GM18858 (cell line): ENCODE results near the gene IL24.

Experiments
- ATAC-seq: cut with Tn5 transposase; IDR thresholded peaks from one replicate; pipeline ENCODE4 v1.9.1; 2021; ENCODE audit not compliant: unreplicated experiment

Gene IL24

GRCh38 chr1:206878456-206878855 lies 18.8 kb upstream of the IL24 start:
- no peak for ATAC-seq

- no peak for ATAC-seq
These were observed 16.9 kb upstream of the IL24 start for GRCh38 chr1:206880314-206880713.

- no peak for ATAC-seq
These were observed 14.7 kb upstream of the IL24 start for GRCh38 chr1:206882555-206882954.

- no peak for ATAC-seq
These were observed 14.1 kb upstream of the IL24 start for GRCh38 chr1:206883160-206883559.

- ATAC-seq: no peak
These were observed 13.4 kb upstream of the IL24 start for GRCh38 chr1:206883876-206884275.

GRCh38 chr1:206885341-206886060 lies 11.7 kb upstream of the IL24 start:
- no peak for ATAC-seq

GRCh38 chr1:206886831-206887230 lies 10.4 kb upstream of the IL24 start:
- no peak for ATAC-seq

DNA sequence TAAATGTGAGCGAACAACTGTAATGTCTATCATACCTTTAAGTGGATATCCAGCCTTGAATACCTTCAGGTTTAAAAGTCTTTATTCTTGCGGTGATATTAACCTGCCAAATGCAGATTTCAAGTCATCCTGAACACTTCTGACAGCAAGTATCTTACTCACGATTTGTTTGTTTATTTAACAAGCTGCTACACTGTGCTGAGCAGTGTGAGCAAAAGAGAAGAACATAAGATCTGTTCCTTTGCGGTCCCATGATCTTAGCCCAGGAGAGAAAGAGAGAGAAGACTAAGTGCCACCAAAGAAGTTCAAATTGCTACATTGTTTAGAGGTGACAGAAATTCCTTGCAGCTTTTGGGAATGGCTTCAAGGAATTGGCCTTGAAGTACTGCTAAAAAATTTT lies 9.5 kb upstream of the IL24 start:
- no peak for ATAC-seq

DNA sequence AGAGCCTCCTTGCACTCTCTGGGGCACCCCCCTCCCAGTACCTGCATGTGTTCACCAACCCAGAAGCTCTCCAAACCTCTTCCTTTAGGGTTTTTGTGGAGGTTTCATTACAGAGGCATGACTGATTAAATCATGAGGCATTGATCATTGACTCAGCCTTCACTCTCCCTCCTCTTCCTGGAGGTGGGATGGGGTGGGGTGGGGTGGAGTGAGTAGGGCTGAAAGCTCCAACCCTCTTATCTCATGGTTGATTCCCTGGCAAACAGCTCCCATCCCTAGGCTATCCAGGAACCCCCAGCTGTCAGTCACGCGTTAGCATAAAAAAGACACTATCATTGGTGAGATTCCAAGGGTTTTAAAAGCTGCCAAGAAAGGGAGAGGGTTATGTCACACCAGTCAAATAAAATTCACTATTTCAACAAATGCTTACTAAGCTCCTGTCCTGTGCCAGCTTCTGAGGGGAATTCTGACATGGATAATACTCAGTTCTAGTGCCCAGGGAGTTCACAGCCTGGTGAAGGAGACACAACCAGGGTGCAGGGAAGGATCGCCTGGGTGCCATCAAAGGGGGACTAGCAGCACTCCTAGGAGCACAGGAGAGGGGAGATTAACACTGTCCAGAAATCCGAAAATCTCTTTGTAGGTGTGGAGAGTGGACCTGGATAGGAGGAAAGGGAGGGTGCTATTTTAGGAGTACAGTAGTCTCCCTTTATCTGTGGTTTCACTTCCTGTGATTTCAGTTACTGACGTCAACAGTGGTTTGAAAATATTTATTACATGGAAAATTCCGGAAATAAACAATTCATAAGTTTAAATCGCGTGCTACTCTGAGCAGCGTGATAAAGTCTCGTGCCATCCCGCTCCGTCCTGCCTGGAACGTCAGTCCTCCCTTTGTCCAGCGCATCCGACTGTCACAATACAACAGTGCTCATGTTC lies 6.8 kb upstream of the IL24 start:
- ATAC-seq: no peak

- no peak for ATAC-seq
These were observed 5.8 kb upstream of the IL24 start for GRCh38 chr1:206891412-206891811.

DNA sequence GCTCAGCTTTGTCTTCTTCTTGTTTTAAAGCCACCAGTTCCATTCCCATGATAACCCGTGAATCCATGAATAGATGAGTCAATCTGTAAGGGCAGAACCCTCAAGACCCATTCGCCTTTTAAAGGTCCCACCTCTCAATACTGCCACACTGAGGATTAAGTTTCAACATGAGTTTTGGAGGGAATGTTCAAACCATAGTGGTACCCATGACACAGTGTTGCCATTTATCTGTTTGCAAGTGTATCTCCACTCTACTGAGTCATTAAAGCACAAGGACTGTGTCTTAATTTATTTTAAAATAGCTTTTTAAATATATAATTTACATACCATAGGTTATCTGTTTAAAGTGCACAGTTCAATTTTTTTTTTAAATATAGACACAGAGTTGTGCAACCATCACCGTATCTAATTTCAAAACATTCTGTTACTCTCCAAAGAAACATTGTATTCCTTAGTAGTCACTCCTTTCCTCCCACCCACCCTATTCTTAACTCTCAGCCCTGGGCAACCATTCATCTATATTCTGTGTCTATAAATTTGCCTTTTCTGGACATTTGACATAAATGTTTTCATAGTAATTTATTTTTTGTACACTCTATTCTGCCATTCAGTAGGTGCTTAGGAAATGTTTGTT lies 4.8 kb upstream of the IL24 start:
- no peak for ATAC-seq

DNA sequence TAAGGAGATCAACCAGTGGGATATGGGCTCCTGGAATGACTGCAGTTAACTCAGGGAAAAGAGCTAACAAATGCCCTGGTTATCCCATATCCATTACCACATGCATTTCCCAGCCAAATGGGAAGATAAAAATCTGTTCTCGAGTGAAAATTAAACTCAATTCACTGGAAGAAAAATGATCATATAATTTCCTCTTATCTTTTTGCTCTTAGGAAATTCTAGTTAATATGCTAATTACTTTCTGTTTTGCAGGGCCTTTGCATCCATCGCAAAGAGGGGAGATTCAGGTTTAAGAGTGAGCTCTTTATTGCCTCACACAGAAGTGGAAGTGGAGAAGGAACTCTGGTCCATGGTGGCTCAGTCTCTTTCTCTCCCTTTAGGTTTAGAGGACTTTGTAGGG lies 3.9 kb upstream of the IL24 start:
- ATAC-seq: no peak

DNA sequence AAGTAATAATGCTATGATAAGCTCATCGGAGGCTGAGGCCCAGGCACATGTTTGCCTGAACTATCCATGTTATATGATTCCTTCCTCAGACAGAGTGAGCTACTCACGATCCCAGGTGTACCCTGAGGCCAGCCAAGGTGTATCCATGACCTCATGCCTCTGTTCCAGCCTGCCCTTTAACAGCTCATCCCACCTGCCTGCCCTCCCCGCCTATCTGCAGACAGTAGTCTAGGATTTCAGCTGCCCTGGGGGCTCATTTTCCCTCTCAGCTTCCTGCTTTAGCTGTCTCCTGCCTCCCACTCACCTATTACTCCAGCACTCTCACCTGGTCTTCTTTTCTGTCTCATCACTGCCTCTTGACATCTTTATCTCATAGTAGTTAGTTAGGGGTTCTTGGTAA lies 1.9 kb upstream of the IL24 start:
- no peak for ATAC-seq

DNA sequence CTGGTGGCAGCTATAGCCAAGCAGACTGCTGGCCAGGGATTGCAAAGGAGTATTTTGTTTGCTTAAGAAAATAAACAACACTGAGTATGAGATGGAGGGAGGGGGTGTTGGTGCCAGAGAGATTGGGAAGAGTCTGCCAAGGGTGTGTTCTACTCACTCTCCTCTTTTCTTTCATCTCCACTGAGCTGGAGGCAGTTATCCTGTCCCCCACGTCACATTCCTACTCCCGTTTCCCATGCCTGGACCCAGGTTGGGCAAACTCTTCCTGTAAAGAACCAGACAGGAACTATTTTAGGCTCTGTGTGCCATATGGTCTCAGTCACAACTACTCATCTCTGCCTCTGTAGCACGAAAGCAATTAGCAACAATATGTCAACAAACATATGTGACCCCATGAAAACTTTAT lies 1.4 kb upstream of the IL24 start:
- no peak for ATAC-seq

DNA sequence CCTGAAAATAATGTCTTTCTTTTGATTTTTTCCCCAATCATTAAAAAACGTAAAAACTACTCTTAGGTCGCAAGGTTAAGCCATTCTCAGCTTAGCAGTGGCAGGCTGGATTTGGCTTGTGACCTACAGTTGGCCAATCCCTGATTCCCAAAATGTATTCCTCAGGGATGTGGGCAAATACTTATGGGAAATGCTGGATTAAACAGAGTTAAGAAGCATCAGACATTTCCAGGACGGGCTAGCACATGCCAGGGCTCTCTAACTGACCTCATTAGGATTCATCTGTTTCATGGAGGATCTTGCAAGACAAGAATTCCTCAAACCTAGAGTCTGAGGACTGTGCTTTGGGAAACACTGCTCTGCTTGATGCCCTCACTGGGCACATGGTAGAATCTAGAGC lies 982 bp upstream of the IL24 start:
- no peak for ATAC-seq

GRCh38 chr1:206898089-206898914 lies 1.1 kb downstream of the IL24 start:
- ATAC-seq: no peak

DNA sequence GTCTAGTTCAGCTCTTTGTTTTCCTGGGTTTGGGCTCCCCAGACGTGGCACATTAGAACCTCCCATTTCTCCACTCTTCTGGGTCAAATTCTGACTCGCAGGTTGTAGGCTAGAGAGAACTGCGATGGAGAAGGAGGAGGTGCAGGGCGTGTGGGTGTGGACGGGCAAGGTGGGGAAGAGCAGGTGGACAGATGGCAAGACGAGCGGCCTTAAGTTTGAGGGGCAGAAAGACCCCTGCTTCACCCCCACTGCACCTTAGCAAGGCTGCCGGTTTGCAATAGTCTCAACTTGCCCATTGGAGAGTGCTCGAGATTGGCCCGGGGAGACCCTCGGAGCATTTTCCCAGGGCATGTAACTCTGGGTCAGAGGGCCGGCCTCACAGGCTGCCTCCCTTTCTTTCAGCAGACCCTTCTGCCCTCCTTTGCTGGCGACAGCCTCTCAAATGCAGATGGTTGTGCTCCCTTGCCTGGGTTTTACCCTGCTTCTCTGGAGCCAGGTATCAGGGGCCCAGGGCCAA lies 1.7 kb downstream of the IL24 start:
- no peak for ATAC-seq

GRCh38 chr1:206899717-206900116 lies 2.5 kb downstream of the IL24 start:
- no peak for ATAC-seq

DNA sequence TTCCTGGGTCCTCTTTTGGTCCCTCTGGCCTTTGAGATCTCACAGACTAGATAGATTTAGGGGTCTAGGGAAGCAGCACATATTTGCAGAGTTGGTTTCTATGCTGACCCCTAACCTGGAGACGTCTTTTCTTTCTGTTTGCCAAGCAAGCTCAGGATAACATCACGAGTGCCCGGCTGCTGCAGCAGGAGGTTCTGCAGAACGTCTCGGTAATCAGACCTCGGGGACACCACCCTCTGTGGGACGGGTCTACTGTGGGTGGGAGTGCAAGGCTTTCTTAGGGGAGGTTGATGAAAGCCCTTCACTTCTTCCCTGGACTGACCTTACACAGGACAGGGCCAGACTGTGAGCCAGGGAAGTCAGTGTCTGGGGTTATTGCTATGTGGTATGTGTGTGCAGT lies 2.9 kb downstream of the IL24 start:
- no peak for ATAC-seq

GRCh38 chr1:206901944-206902343 lies 4.7 kb downstream of the IL24 start:
- ATAC-seq: no peak

DNA sequence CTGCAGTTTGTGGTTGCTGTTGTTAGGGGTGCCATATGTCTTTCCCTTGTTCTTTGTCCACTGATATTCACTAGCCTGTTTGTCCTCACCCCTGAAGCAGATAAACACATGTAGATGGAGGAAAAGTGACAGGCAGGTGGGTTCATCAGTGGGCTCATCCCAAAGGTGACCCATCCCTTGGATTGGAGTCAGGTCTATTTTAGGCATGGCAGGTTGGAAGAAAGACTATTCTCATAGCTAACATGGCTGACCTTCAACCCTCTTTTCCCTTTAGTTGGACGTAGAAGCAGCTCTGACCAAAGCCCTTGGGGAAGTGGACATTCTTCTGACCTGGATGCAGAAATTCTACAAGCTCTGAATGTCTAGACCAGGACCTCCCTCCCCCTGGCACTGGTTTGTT lies 5.5 kb downstream of the IL24 start:
- no peak for ATAC-seq
